ENCODE results near the gene KRT32.
"Not testable (repeated sequence)": the region's sequence is repeated elsewhere in the genome, so short reads cannot be mapped to it uniquely, and the experiment has no call there.

The KRT32 gene

GRCh38 chr17:41433586-41433985 is 33.6 kb downstream of the KRT32 start:
- no peak overlapping the region for H3K4me3 ChIP-seq (ENCODE audit: low read depth in 1 of 2, low read length in 2 of 2)
- H3K36me3 ChIP-seq (ENCODE audit: control insufficient read depth in 1 of 2, insufficient read depth in 2 of 2, low read length in 2 of 2): no peaks in the 10 kb centered on the region
- no peak overlapping the region for H3K27ac ChIP-seq (ENCODE audit: low read depth, low read length)
- no peaks in the 10 kb centered on the region for H3K27me3 ChIP-seq (ENCODE audit: control insufficient read depth in 1 of 2, insufficient read depth in 2 of 2, low read length in 2 of 2)
- H3K4me1 ChIP-seq (ENCODE audit: control insufficient read depth in 1 of 2, insufficient read depth in 2 of 2, low read length in 2 of 2): no peaks in the 10 kb centered on the region
- H3K9ac ChIP-seq (ENCODE audit: low read depth in 1 of 2, low read length in 2 of 2): no peak overlapping the region
- no peaks in the 10 kb centered on the region for H3K9me3 ChIP-seq (ENCODE audit: control insufficient read depth in 1 of 2, low read length in 2 of 2)

DNA sequence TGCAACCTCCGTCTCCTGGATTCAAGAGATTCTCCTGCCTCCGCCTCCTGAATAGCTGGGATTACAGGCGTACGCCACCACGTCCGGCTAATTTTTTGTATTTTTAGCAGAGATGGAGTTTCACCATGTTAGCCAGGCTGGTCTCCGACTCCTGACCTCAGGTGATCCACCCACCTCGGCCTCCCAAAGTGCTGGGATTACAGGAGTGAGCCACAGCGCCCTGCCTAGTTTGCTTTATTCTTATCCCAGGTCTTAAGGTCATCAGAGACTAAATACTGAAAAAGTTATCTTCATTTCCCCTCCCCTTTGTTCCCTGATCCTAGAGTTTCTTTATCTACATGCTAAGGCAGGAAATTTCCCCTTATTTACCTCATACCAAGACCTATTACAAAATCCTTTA is 36.8 kb downstream of the KRT32 start:
- H3K36me3 ChIP-seq (ENCODE audit: control insufficient read depth in 1 of 2, insufficient read depth in 2 of 2, low read length in 2 of 2); H3K27ac ChIP-seq (ENCODE audit: low read depth, low read length); H3K9me3 ChIP-seq (ENCODE audit: control insufficient read depth in 1 of 2, low read length in 2 of 2); H3K4me1 ChIP-seq (ENCODE audit: control insufficient read depth in 1 of 2, insufficient read depth in 2 of 2, low read length in 2 of 2); H3K9ac ChIP-seq (ENCODE audit: low read depth in 1 of 2, low read length in 2 of 2); H3K27me3 ChIP-seq (ENCODE audit: control insufficient read depth in 1 of 2, insufficient read depth in 2 of 2, low read length in 2 of 2); H3K4me3 ChIP-seq (ENCODE audit: low read depth in 1 of 2, low read length in 2 of 2): not testable (repeated sequence)

- no peak overlapping the region for H3K9ac ChIP-seq (ENCODE audit: low read depth in 1 of 2, low read length in 2 of 2)
- no peaks in the 10 kb centered on the region for H3K9me3 ChIP-seq (ENCODE audit: control insufficient read depth in 1 of 2, low read length in 2 of 2)
- H3K4me1 ChIP-seq (ENCODE audit: control insufficient read depth in 1 of 2, insufficient read depth in 2 of 2, low read length in 2 of 2): no peaks in the 10 kb centered on the region
- no peaks in the 10 kb centered on the region for H3K36me3 ChIP-seq (ENCODE audit: control insufficient read depth in 1 of 2, insufficient read depth in 2 of 2, low read length in 2 of 2)
- H3K27me3 ChIP-seq (ENCODE audit: control insufficient read depth in 1 of 2, insufficient read depth in 2 of 2, low read length in 2 of 2): no peaks in the 10 kb centered on the region
- no peak overlapping the region for H3K4me3 ChIP-seq (ENCODE audit: low read depth in 1 of 2, low read length in 2 of 2)
- no peak overlapping the region for H3K27ac ChIP-seq (ENCODE audit: low read depth, low read length)
Observed at GRCh38 chr17:41429667-41430066, 37.5 kb downstream of the KRT32 start.

DNA sequence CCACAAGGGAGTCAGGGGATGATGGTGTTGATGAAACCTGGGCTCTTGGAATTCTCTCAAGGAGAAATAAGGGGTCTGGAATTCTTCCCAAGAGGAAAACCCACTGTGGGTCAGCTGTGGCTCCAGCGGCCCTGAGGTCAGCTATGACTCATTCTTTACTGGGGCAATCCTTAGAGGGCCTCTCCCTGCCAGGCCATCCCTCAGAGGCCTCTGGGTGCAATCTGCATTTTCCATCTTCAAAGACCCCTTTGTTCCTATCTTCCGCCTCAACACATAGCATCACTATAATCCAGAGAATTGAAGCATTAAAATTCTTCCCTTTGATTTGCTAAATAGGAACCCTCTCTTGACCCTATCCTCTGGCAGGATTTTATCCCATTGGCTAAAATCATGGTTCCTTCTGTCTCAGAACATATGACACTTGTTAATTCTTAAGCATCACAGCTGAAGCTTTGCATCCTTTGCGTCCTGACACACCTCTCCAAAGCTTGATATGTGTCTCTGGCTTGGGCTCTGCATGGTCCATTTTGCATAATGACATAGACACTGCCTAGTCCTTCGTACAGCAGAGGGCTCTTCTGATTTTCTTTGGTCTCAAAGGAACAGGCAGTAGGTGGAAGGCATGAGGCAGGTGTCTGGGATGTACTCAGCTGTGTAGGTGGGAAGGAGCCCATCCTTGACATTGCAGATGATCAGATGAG is 38.4 kb downstream of the KRT32 start:
- Histone ChIP-seq H3K36me3 (ENCODE audit: control insufficient read depth in 1 of 2, insufficient read depth in 2 of 2, low read length in 2 of 2) (no peaks in the 10 kb centered on the region), H3K4me1 (ENCODE audit: control insufficient read depth in 1 of 2, insufficient read depth in 2 of 2, low read length in 2 of 2) (no peaks in the 10 kb centered on the region), H3K27ac (ENCODE audit: low read depth, low read length) (no peak overlapping the region), H3K4me3 (ENCODE audit: low read depth in 1 of 2, low read length in 2 of 2) (no peak overlapping the region), H3K9me3 (ENCODE audit: control insufficient read depth in 1 of 2, low read length in 2 of 2) (no peaks in the 10 kb centered on the region), H3K9ac (ENCODE audit: low read depth in 1 of 2, low read length in 2 of 2) (no peak overlapping the region), H3K27me3 (ENCODE audit: control insufficient read depth in 1 of 2, insufficient read depth in 2 of 2, low read length in 2 of 2) (no peaks in the 10 kb centered on the region)

DNA sequence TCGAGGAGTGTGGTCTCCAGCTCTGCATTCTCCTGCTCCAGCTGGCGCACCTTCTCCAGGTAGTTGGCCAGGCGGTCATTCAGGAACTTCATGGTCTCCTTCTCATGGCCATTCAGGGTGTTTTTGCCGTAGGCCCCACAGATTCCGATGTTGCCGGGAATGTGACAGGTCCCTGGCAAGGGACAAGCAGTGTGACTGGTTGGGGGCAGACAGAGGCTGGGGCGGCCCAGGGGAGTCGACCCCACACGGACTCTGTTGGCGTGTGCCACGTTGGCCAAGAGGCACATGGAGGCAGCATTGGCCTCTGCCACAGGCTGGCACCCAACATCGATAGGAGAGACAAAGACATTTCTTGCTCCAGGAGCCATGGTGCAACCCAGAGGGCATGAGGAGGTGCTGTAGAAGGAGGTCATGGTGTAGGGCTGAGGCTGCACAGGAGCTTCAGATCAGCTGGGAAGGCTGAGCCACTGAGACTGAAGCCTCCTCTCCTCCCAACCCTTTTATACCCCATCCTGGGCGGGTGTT is 43.0 kb downstream of the KRT32 start, which contains the start of gene KRT37:
KRT37 (minus strand) TSS at position 475 of the 525 bp plus-strand sequence; CDS start at position 413, 62 bp downstream.
- H3K27me3 ChIP-seq (ENCODE audit: control insufficient read depth in 1 of 2, insufficient read depth in 2 of 2, low read length in 2 of 2): no peaks in the 10 kb centered on the region
- H3K9ac ChIP-seq (ENCODE audit: low read depth in 1 of 2, low read length in 2 of 2): no peak within 1 kb of the TSS
- H3K36me3 ChIP-seq (ENCODE audit: control insufficient read depth in 1 of 2, insufficient read depth in 2 of 2, low read length in 2 of 2): no peaks in the 10 kb centered on the region
- no peak within 1 kb of the TSS for H3K4me3 ChIP-seq (ENCODE audit: low read depth in 1 of 2, low read length in 2 of 2)
- no peaks in the 10 kb centered on the region for H3K4me1 ChIP-seq (ENCODE audit: control insufficient read depth in 1 of 2, insufficient read depth in 2 of 2, low read length in 2 of 2)
- H3K27ac ChIP-seq (ENCODE audit: low read depth, low read length): no peak within 1 kb of the TSS
- no peaks in the 10 kb centered on the region for H3K9me3 ChIP-seq (ENCODE audit: control insufficient read depth in 1 of 2, low read length in 2 of 2)

DNA sequence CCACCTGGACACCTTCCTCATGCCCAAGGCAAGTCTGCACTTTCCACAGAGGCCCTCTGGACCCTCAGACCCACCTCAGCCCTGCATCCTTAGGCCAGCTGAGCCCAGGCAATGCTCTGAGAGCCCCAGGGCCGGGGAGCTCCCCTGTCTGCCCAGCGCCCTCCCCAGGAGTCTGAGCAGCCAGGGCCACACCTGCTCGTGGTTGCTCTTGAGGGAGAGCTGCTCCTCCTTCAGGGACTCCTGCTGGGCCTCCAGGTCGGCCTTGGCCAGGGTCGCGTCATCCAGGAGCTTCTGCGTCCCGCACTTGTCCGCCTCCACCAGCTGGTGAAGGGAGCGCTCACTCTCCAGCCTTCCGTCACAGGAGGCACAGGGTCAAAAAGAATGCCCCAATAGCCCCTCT is 44.6 kb downstream of the KRT32 start:
- H3K27ac ChIP-seq (ENCODE audit: low read depth, low read length); H3K9me3 ChIP-seq (ENCODE audit: control insufficient read depth in 1 of 2, low read length in 2 of 2); H3K36me3 ChIP-seq (ENCODE audit: control insufficient read depth in 1 of 2, insufficient read depth in 2 of 2, low read length in 2 of 2); H3K27me3 ChIP-seq (ENCODE audit: control insufficient read depth in 1 of 2, insufficient read depth in 2 of 2, low read length in 2 of 2); H3K9ac ChIP-seq (ENCODE audit: low read depth in 1 of 2, low read length in 2 of 2); H3K4me1 ChIP-seq (ENCODE audit: control insufficient read depth in 1 of 2, insufficient read depth in 2 of 2, low read length in 2 of 2); H3K4me3 ChIP-seq (ENCODE audit: low read depth in 1 of 2, low read length in 2 of 2): not testable (repeated sequence)

- Histone ChIP-seq H3K9me3 (ENCODE audit: control insufficient read depth in 1 of 2, low read length in 2 of 2) (no peaks in the 10 kb centered on the region), H3K36me3 (ENCODE audit: control insufficient read depth in 1 of 2, insufficient read depth in 2 of 2, low read length in 2 of 2) (no peaks in the 10 kb centered on the region), H3K27ac (ENCODE audit: low read depth, low read length) (no peak overlapping the region), H3K9ac (ENCODE audit: low read depth in 1 of 2, low read length in 2 of 2) (no peak overlapping the region), H3K27me3 (ENCODE audit: control insufficient read depth in 1 of 2, insufficient read depth in 2 of 2, low read length in 2 of 2) (no peaks in the 10 kb centered on the region), H3K4me1 (ENCODE audit: control insufficient read depth in 1 of 2, insufficient read depth in 2 of 2, low read length in 2 of 2) (peaks cover 0 to 5% of the 10 kb centered on the region in 2 donors), H3K4me3 (ENCODE audit: low read depth in 1 of 2, low read length in 2 of 2) (no peak overlapping the region)
Observed at GRCh38 chr17:41421617-41422016, 45.6 kb downstream of the KRT32 start.

- Histone ChIP-seq H3K4me3 (ENCODE audit: low read depth in 1 of 2, low read length in 2 of 2) (no peak overlapping the region), H3K27me3 (ENCODE audit: control insufficient read depth in 1 of 2, insufficient read depth in 2 of 2, low read length in 2 of 2) (no peaks in the 10 kb centered on the region), H3K9me3 (ENCODE audit: control insufficient read depth in 1 of 2, low read length in 2 of 2) (no peaks in the 10 kb centered on the region), H3K36me3 (ENCODE audit: control insufficient read depth in 1 of 2, insufficient read depth in 2 of 2, low read length in 2 of 2) (no peaks in the 10 kb centered on the region), H3K4me1 (ENCODE audit: control insufficient read depth in 1 of 2, insufficient read depth in 2 of 2, low read length in 2 of 2) (peaks cover 0 to 5% of the 10 kb centered on the region in 2 donors), H3K27ac (ENCODE audit: low read depth, low read length) (no peak overlapping the region), H3K9ac (ENCODE audit: low read depth in 1 of 2, low read length in 2 of 2) (no peak overlapping the region)
Observed at GRCh38 chr17:41421116-41421515, 46.1 kb downstream of the KRT32 start.

DNA sequence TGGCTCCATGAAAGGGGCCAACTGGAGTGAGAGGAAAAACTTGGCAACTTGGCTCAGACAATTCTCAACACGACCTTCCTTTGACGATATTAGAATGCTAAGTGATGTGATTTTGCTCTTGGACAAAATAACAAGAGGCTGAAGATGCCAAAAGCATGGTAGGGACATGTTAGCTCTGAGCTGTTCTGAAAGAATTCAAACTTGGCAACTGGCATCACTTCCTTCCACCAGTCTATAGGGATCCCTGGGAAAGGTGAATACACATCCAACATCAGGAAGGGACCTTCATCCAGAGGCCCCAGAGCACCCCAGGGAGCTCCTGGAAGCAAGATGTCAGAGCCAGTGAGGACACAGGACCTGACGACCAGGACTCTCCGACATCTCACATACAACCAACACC is 47.1 kb downstream of the KRT32 start:
- H3K4me1 ChIP-seq (ENCODE audit: control insufficient read depth in 1 of 2, insufficient read depth in 2 of 2, low read length in 2 of 2): peaks cover 0 to 5% of the 10 kb centered on the region in 2 donors
- no peak overlapping the region for H3K4me3 ChIP-seq (ENCODE audit: low read depth in 1 of 2, low read length in 2 of 2)
- H3K9me3 ChIP-seq (ENCODE audit: control insufficient read depth in 1 of 2, low read length in 2 of 2): no peaks in the 10 kb centered on the region
- no peak overlapping the region for H3K9ac ChIP-seq (ENCODE audit: low read depth in 1 of 2, low read length in 2 of 2)
- H3K27ac ChIP-seq (ENCODE audit: low read depth, low read length): no peak overlapping the region
- no peaks in the 10 kb centered on the region for H3K27me3 ChIP-seq (ENCODE audit: control insufficient read depth in 1 of 2, insufficient read depth in 2 of 2, low read length in 2 of 2)
- no peaks in the 10 kb centered on the region for H3K36me3 ChIP-seq (ENCODE audit: control insufficient read depth in 1 of 2, insufficient read depth in 2 of 2, low read length in 2 of 2)

DNA sequence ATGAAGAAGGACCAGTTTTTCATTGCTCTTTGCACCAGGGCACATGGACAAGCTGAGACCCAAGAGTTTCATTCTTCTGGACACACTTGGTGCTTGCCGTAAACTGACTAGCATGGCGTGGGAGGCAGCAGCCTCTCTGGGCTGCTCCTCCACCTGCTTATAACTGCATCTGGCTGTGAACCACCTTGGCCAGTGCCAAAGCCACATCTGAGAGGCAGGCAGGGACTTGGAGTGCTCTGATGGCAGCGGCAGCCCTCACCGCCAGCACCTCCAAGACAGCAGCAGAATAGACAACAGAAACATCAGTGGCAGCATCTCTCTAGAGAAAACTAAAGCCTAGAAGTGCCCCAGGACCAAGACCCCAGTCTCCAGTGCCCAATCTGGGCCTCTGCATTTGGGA is 47.5 kb downstream of the KRT32 start:
- Histone ChIP-seq H3K9ac (ENCODE audit: low read depth in 1 of 2, low read length in 2 of 2) (no peak overlapping the region), H3K27ac (ENCODE audit: low read depth, low read length) (no peak overlapping the region), H3K36me3 (ENCODE audit: control insufficient read depth in 1 of 2, insufficient read depth in 2 of 2, low read length in 2 of 2) (no peaks in the 10 kb centered on the region), H3K27me3 (ENCODE audit: control insufficient read depth in 1 of 2, insufficient read depth in 2 of 2, low read length in 2 of 2) (no peaks in the 10 kb centered on the region), H3K4me3 (ENCODE audit: low read depth in 1 of 2, low read length in 2 of 2) (no peak overlapping the region), H3K4me1 (ENCODE audit: control insufficient read depth in 1 of 2, insufficient read depth in 2 of 2, low read length in 2 of 2) (peaks cover 0 to 5% of the 10 kb centered on the region in 2 donors), H3K9me3 (ENCODE audit: control insufficient read depth in 1 of 2, low read length in 2 of 2) (no peaks in the 10 kb centered on the region)

Measured in duodenal mucosa (tissue), 2 donors.